HCT116 (cell line): ENCODE measurements around the gene ACY1. TPM values are rescaled to one million over a fixed set of nuclear protein-coding genes. Genes with fewer than 3 reads are reported as not detected.

ENCODE experiments used
- ATAC-seq: fragments of 200-7000 bp; cut with Tn5 transposase; 2 replicates; pipeline ENCODE4 v1.9.1; 2020; ENCODE audit warnings: mild to moderate bottlenecking, moderate library complexity
- BruUV-seq: library from RNA; stranded (reverse); fragments of 400-500 nt; replicated peaks from 2 replicates; lab custom pipeline; 2021; lab: Mats Ljungman, UMichigan
- CTCF ChIA-PET: fragments of 300-600 bp; sonication (Branson Sonifier 250); formaldehyde crosslinking; loops from one replicate; lab custom pipeline; 2021; ENCODE audit warnings: antibody characterized with exemption; lab: Charles Lee
- POLR2A ChIA-PET: fragments of 300-600, 350-600 bp; sonication (Branson Sonifier 250); formaldehyde crosslinking; loops from one replicate; lab custom pipeline; 2021; ENCODE audit warnings: antibody characterized with exemption; lab: Charles Lee
- RAD21 ChIA-PET, 2 experiments: fragments of 300-600 bp; sonication (Branson Sonifier 250); formaldehyde crosslinking; loops; one replicate each; lab custom pipeline; 2023; ENCODE audit warnings: low total read pairs in 2 of 2; ENCODE audit not compliant: uncharacterized antibody in 2 of 2, unreplicated experiment in 2 of 2, low non-redundant PET in 1 of 2; lab: Charles Lee
- DNase-seq: peaks from one replicate; pipeline ENCODE4 v3.0.0-alpha.2; 2010; ENCODE audit warnings: low read depth, low spot score
- H2AFZ ChIP-seq: fragments of 200-600 bp; shearing (Covaris generic), sonication (generic); 2 replicates; pipeline ENCODE4 v1.6.1; 2017; ENCODE audit warnings: low read depth, mixed run types, mixed read lengths, antibody characterized with exemption, low read length; ENCODE audit not compliant: poor library complexity, severe bottlenecking
- H3K27ac ChIP-seq: 2 replicates; pipeline ENCODE4 v1.5.1; 2012; ENCODE audit warnings: low read depth, low read length
- H3K27me3 ChIP-seq: fragments of 200-600 bp; sonication (generic); 2 replicates; pipeline ENCODE4 v1.6.1; 2016; ENCODE audit warnings: mixed run types, low read length, mixed read lengths; ENCODE audit not compliant: insufficient read depth
- H3K36me3 ChIP-seq, 2 experiments: fragments of 200-500 bp in 1 of 2; fragments of 200-600 bp in 1 of 2; sonication (Bioruptor generic) in 1 of 2; sonication (generic) in 1 of 2; 2 replicates each; pipeline versions ENCODE4 v1.5.1 to v1.6.1; 2014 to 2016; ENCODE audit warnings: low read length in 2 of 2, inconsistent platforms in 1 of 2, mixed read lengths in 1 of 2, mixed run types in 1 of 2; ENCODE audit not compliant: insufficient read depth in 2 of 2, control insufficient read depth in 1 of 2
- H3K4me1 ChIP-seq, 2 experiments: fragments of 200-600 bp in 1 of 2; sonication (generic) in 1 of 2; 2 replicates each; pipeline versions ENCODE4 v1.5.1 to v1.6.1; 2012 to 2017; ENCODE audit warnings: low read length in 2 of 2, inconsistent platforms in 1 of 2, mild to moderate bottlenecking in 1 of 2, mixed read lengths in 1 of 2, mixed run types in 1 of 2, moderate library complexity in 1 of 2; ENCODE audit not compliant: insufficient read depth in 2 of 2, control insufficient read depth in 1 of 2
- H3K4me2 ChIP-seq: fragments of 200-600 bp; sonication (generic); 2 replicates; pipeline ENCODE4 v1.6.1; 2017; ENCODE audit warnings: mixed run types, low read length, mixed read lengths
- H3K4me3 ChIP-seq, 2 experiments: fragments of 200-600 bp in 1 of 2; sonication (generic) in 1 of 2; replicated peaks in 1 of 2; 2 replicates each; pipeline ENCODE4 v1.5.1; 2011 to 2016; ENCODE audit warnings: low read length in 2 of 2, control low read depth in 1 of 2, low read depth in 1 of 2, mild to moderate bottlenecking in 1 of 2, mixed read lengths in 1 of 2, mixed run types in 1 of 2
- H3K79me2 ChIP-seq: fragments of 200-600 bp; sonication (generic); 2 replicates; pipeline ENCODE4 v1.6.1; 2017; ENCODE audit warnings: mild to moderate bottlenecking, mixed run types, low read length, moderate library complexity, mixed read lengths; ENCODE audit not compliant: insufficient read depth
- H3K9ac ChIP-seq: fragments of 200-600 bp; sonication (generic); 2 replicates; pipeline ENCODE4 v1.6.1; 2016; ENCODE audit warnings: low read length, mixed read lengths
- H3K9me2 ChIP-seq: fragments of 200-600 bp; sonication (generic), shearing (Covaris generic); 2 replicates; pipeline ENCODE4 v1.6.1; 2017; ENCODE audit warnings: mixed run types, mild to moderate bottlenecking, moderate library complexity; ENCODE audit not compliant: insufficient read depth
- H3K9me3 ChIP-seq, 2 experiments: fragments of 200-500 bp in 1 of 2; fragments of 200-600 bp in 1 of 2; sonication (Bioruptor generic) in 1 of 2; sonication (generic) in 1 of 2; 2 replicates each; pipeline ENCODE4 v1.6.1; 2014 to 2017; ENCODE audit warnings: low read length in 2 of 2, mixed read lengths in 2 of 2, inconsistent platforms in 1 of 2, low read depth in 1 of 2, mild to moderate bottlenecking in 1 of 2, mixed run types in 1 of 2, moderate library complexity in 1 of 2; ENCODE audit not compliant: control insufficient read depth in 1 of 2, insufficient read depth in 1 of 2
- H4K20me1 ChIP-seq: fragments of 200-600 bp; sonication (generic), shearing (Covaris generic); 2 replicates; pipeline ENCODE4 v1.6.1; 2017; ENCODE audit warnings: mixed run types, mild to moderate bottlenecking, moderate library complexity; ENCODE audit not compliant: insufficient read depth
- POLR2A ChIP-seq: IDR thresholded peaks from 2 replicates; pipeline ENCODE4 v1.7.0; 2011; ENCODE audit warnings: borderline replicate concordance; ENCODE audit not compliant: insufficient read depth, insufficient read length; ENCODE audit errors: extremely low read depth
- RAD21 ChIP-seq: IDR thresholded peaks from 2 replicates; pipeline ENCODE4 v1.6.1; 2012; ENCODE audit warnings: low read depth, mild to moderate bottlenecking
- REST ChIP-seq: IDR thresholded peaks from 2 replicates; pipeline ENCODE4 v1.6.1; 2012; ENCODE audit warnings: low read depth
- SRF ChIP-seq: IDR thresholded peaks from 2 replicates; pipeline ENCODE4 v1.6.1; 2012; ENCODE audit warnings: low read depth
- TCF7L2 ChIP-seq: IDR thresholded peaks from 2 replicates; pipeline ENCODE4 v1.7.0; 2011; ENCODE audit warnings: borderline replicate concordance, inconsistent platforms; ENCODE audit not compliant: insufficient read depth, insufficient read length; ENCODE audit errors: extremely low read depth
- ZFX ChIP-seq: fragments of 450-650 bp; IDR thresholded peaks from 2 replicates; pipeline ENCODE4 v1.6.1; 2017
- ZNF274 ChIP-seq: fragments of 200-500 bp; sonication (Bioruptor generic); IDR thresholded peaks from 2 replicates; pipeline ENCODE4 v1.6.1; 2014; ENCODE audit warnings: mild to moderate bottlenecking, low read depth, low read length, inconsistent platforms
- intact Hi-C: fragments of 100-400 bp; cut with micrococcal nuclease; formaldehyde crosslinking; loops from 2 replicates; pipeline ENCODE4 v1.10.0; 2022
- total RNA-seq: library from RNA; stranded (reverse); gene quantifications from one replicate; pipeline ENCODE4 v1.2.1, GENCODE V29; 2021; ENCODE audit not compliant: unreplicated experiment
- TF ChIP-seq, protein P1 (sequence below): IDR thresholded peaks from 2 replicates; pipeline ENCODE4 v1.6.1; 2011; ENCODE audit warnings: mild to moderate bottlenecking, low read length, moderate library complexity; ENCODE audit not compliant: insufficient replicate concordance; ENCODE audit errors: extremely low read depth
- TF ChIP-seq, protein P2 (sequence below), 3 experiments: fragments of 200-600 bp in 1 of 3; sonication (generic) in 1 of 3; IDR thresholded peaks in 2 of 3; conservative IDR thresholded peaks in 1 of 3; 2 replicates each; pipeline ENCODE4 v1.5.1; 2012 to 2017; ENCODE audit warnings: low read depth in 2 of 3, low read length in 2 of 3, antibody characterized with exemption in 1 of 3, borderline replicate concordance in 1 of 3, control low read depth in 1 of 3, mild to moderate bottlenecking in 1 of 3, mixed read lengths in 1 of 3, mixed run types in 1 of 3, moderate library complexity in 1 of 3; ENCODE audit not compliant: insufficient read depth in 1 of 3

The ACY1 gene
- total RNA-seq, 1 experiment from 2014 or later: 73.2 TPM

- Histone ChIP-seq H3K4me2 (no peak overlapping the region), H3K9ac (no peak overlapping the region), H2AFZ (no peak overlapping the region), H3K4me1 (peaks cover 0 to 6% of the 10 kb centered on the region in 2 experiments; a peak in 1 of 4 replicates), H3K4me3 (no peak overlapping the region), H3K9me2 (no peaks in the 10 kb centered on the region), H3K27ac (no peak overlapping the region), H4K20me1 (no peaks in the 10 kb centered on the region), H3K36me3 (no peaks in the 10 kb centered on the region), H3K9me3 (no peaks in the 10 kb centered on the region), H3K79me2 (no peaks in the 10 kb centered on the region), H3K27me3 (no peaks in the 10 kb centered on the region)
- ChIA-PET POLR2A (interaction anchor here (2.4 kb wide), 1 partner anchor 17 kb away, joined by 11 read pairs; the partner anchor contains the start of gene RPL29), RAD21 (no interaction called here), CTCF (interaction anchor here (1.9 kb wide), 1 partner anchor 41 kb away, joined by 10 read pairs; no protein-coding TSS in a partner anchor)
- ATAC-seq (no peak), DNase-seq (no peak)
- no peak for TF ChIP-seq ZFX
- no peak for TF ChIP-seq ZNF274
- intact Hi-C loops: no loop called here
- BruUV-seq: no TSS peak
Measured at GRCh38 chr3:52012699-52013098, 29.4 kb downstream of the ACY1 start.

GRCh38 chr3:52013802-52014598 lies 30.7 kb downstream of the ACY1 start:
- Histone ChIP-seq H2AFZ (no peak overlapping the region), H3K4me1 (peaks cover 0 to 6% of the 10 kb centered on the region in 2 experiments; a peak in 1 of 4 replicates), H3K27ac (no peak overlapping the region), H3K4me3 (no peak overlapping the region), H3K79me2 (no peaks in the 10 kb centered on the region), H3K36me3 (no peaks in the 10 kb centered on the region), H3K4me2 (no peak overlapping the region), H3K9me2 (no peaks in the 10 kb centered on the region), H3K27me3 (no peaks in the 10 kb centered on the region), H3K9ac (no peak overlapping the region), H3K9me3 (no peaks in the 10 kb centered on the region), H4K20me1 (no peaks in the 10 kb centered on the region)
- intact Hi-C loops: no loop called here
- no peak for DNase-seq
- ChIA-PET POLR2A (interaction anchor here (1.4 kb wide), 1 partner anchor 141 kb away, joined by 4 read pairs; no protein-coding TSS in a partner anchor), CTCF (interaction anchor here (0.9 to 1.5 kb wide), 3 partner anchors 9 to 31 kb away, joined by 3 to 4 read pairs (median 3); no protein-coding TSS in a partner anchor), RAD21 (interaction anchor here in 1 of 2 experiments (0.5 kb wide), 1 partner anchor 325 kb away, joined by 3 read pairs; no protein-coding TSS in a partner anchor)
- peak; percentile 84 for ATAC-seq
- BruUV-seq: no TSS peak
- TF ChIP-seq REST (no peak), TCF7L2 (no peak), SRF (no peak), RAD21 (no peak), POLR2A (no peak)
- TF ChIP-seq, protein P1, sequence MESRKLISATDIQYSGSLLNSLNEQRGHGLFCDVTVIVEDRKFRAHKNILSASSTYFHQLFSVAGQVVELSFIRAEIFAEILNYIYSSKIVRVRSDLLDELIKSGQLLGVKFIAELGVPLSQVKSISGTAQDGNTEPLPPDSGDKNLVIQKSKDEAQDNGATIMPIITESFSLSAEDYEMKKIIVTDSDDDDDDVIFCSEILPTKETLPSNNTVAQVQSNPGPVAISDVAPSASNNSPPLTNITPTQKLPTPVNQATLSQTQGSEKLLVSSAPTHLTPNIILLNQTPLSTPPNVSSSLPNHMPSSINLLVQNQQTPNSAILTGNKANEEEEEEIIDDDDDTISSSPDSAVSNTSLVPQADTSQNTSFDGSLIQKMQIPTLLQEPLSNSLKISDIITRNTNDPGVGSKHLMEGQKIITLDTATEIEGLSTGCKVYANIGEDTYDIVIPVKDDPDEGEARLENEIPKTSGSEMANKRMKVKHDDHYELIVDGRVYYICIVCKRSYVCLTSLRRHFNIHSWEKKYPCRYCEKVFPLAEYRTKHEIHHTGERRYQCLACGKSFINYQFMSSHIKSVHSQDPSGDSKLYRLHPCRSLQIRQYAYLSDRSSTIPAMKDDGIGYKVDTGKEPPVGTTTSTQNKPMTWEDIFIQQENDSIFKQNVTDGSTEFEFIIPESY: no peak
- TF ChIP-seq, protein P2, sequence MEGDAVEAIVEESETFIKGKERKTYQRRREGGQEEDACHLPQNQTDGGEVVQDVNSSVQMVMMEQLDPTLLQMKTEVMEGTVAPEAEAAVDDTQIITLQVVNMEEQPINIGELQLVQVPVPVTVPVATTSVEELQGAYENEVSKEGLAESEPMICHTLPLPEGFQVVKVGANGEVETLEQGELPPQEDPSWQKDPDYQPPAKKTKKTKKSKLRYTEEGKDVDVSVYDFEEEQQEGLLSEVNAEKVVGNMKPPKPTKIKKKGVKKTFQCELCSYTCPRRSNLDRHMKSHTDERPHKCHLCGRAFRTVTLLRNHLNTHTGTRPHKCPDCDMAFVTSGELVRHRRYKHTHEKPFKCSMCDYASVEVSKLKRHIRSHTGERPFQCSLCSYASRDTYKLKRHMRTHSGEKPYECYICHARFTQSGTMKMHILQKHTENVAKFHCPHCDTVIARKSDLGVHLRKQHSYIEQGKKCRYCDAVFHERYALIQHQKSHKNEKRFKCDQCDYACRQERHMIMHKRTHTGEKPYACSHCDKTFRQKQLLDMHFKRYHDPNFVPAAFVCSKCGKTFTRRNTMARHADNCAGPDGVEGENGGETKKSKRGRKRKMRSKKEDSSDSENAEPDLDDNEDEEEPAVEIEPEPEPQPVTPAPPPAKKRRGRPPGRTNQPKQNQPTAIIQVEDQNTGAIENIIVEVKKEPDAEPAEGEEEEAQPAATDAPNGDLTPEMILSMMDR (IDR thresholded peaks at IDR 0.05 in 2 of 3, conservative IDR thresholded peaks at IDR 0.05 in 1 of 3; ENCODE audit: borderline replicate concordance in 1 of 3, insufficient read depth in 1 of 3, low read depth in 2 of 3, low read length in 2 of 3): no peak; a peak in 1 of 6 replicates
